ENCODE results near the gene ZBTB25.

ZBTB25 gene

GRCh38 chr14:64476438-64476837 lies 27.2 kb downstream of the ZBTB25 start:
- no peak overlapping the region for H3K27ac ChIP-seq (ENCODE audit: low read depth, low read length)
- no peaks in the 10 kb centered on the region for H3K27me3 ChIP-seq (ENCODE audit: control insufficient read depth in 1 of 2, insufficient read depth in 2 of 2, low read length in 2 of 2)
- H3K9ac ChIP-seq (ENCODE audit: low read depth in 1 of 2, low read length in 2 of 2): no peak overlapping the region
- H3K36me3 ChIP-seq (ENCODE audit: control insufficient read depth in 1 of 2, insufficient read depth in 2 of 2, low read length in 2 of 2): no peaks in the 10 kb centered on the region
- no peaks in the 10 kb centered on the region for H3K9me3 ChIP-seq (ENCODE audit: control insufficient read depth in 1 of 2, low read length in 2 of 2)
- no peak overlapping the region for H3K4me3 ChIP-seq (ENCODE audit: low read depth in 1 of 2, low read length in 2 of 2)
- peaks cover 0 to 4% of the 10 kb centered on the region in 2 donors for H3K4me1 ChIP-seq (ENCODE audit: control insufficient read depth in 1 of 2, insufficient read depth in 2 of 2, low read length in 2 of 2)

- Histone ChIP-seq H3K9me3 (ENCODE audit: control insufficient read depth in 1 of 2, low read length in 2 of 2) (no peaks in the 10 kb centered on the region), H3K36me3 (ENCODE audit: control insufficient read depth in 1 of 2, insufficient read depth in 2 of 2, low read length in 2 of 2) (no peaks in the 10 kb centered on the region), H3K4me1 (ENCODE audit: control insufficient read depth in 1 of 2, insufficient read depth in 2 of 2, low read length in 2 of 2) (peaks cover 0 to 4% of the 10 kb centered on the region in 2 donors), H3K4me3 (ENCODE audit: low read depth in 1 of 2, low read length in 2 of 2) (no peak overlapping the region), H3K27ac (ENCODE audit: low read depth, low read length) (no peak overlapping the region), H3K27me3 (ENCODE audit: control insufficient read depth in 1 of 2, insufficient read depth in 2 of 2, low read length in 2 of 2) (no peaks in the 10 kb centered on the region), H3K9ac (ENCODE audit: low read depth in 1 of 2, low read length in 2 of 2) (no peak overlapping the region)
Measured at GRCh38 chr14:64475585-64476273, 27.9 kb downstream of the ZBTB25 start.

GRCh38 chr14:64474698-64475097 lies 28.9 kb downstream of the ZBTB25 start:
- peaks cover 0 to 4% of the 10 kb centered on the region in 2 donors for H3K4me1 ChIP-seq (ENCODE audit: control insufficient read depth in 1 of 2, insufficient read depth in 2 of 2, low read length in 2 of 2)
- no peaks in the 10 kb centered on the region for H3K36me3 ChIP-seq (ENCODE audit: control insufficient read depth in 1 of 2, insufficient read depth in 2 of 2, low read length in 2 of 2)
- H3K27ac ChIP-seq (ENCODE audit: low read depth, low read length): no peak overlapping the region
- no peaks in the 10 kb centered on the region for H3K27me3 ChIP-seq (ENCODE audit: control insufficient read depth in 1 of 2, insufficient read depth in 2 of 2, low read length in 2 of 2)
- no peak overlapping the region for H3K4me3 ChIP-seq (ENCODE audit: low read depth in 1 of 2, low read length in 2 of 2)
- H3K9me3 ChIP-seq (ENCODE audit: control insufficient read depth in 1 of 2, low read length in 2 of 2): no peaks in the 10 kb centered on the region
- no peak overlapping the region for H3K9ac ChIP-seq (ENCODE audit: low read depth in 1 of 2, low read length in 2 of 2)

- no peak overlapping the region for H3K9ac ChIP-seq (ENCODE audit: low read depth in 1 of 2, low read length in 2 of 2)
- H3K27ac ChIP-seq (ENCODE audit: low read depth, low read length): no peak overlapping the region
- H3K4me1 ChIP-seq (ENCODE audit: control insufficient read depth in 1 of 2, insufficient read depth in 2 of 2, low read length in 2 of 2): peaks cover 0 to 4% of the 10 kb centered on the region in 2 donors
- no peak overlapping the region for H3K4me3 ChIP-seq (ENCODE audit: low read depth in 1 of 2, low read length in 2 of 2)
- no peaks in the 10 kb centered on the region for H3K9me3 ChIP-seq (ENCODE audit: control insufficient read depth in 1 of 2, low read length in 2 of 2)
- no peaks in the 10 kb centered on the region for H3K36me3 ChIP-seq (ENCODE audit: control insufficient read depth in 1 of 2, insufficient read depth in 2 of 2, low read length in 2 of 2)
- no peaks in the 10 kb centered on the region for H3K27me3 ChIP-seq (ENCODE audit: control insufficient read depth in 1 of 2, insufficient read depth in 2 of 2, low read length in 2 of 2)
Measured at GRCh38 chr14:64474041-64474440, 29.6 kb downstream of the ZBTB25 start.

GRCh38 chr14:64468451-64468850 lies 35.2 kb downstream of the ZBTB25 start:
- Histone ChIP-seq H3K9ac (ENCODE audit: low read depth in 1 of 2, low read length in 2 of 2) (no peak overlapping the region), H3K4me1 (ENCODE audit: control insufficient read depth in 1 of 2, insufficient read depth in 2 of 2, low read length in 2 of 2) (peaks cover 12% of the 10 kb centered on the region in 2 donors), H3K36me3 (ENCODE audit: control insufficient read depth in 1 of 2, insufficient read depth in 2 of 2, low read length in 2 of 2) (no peaks in the 10 kb centered on the region), H3K27ac (ENCODE audit: low read depth, low read length) (no peak overlapping the region), H3K9me3 (ENCODE audit: control insufficient read depth in 1 of 2, low read length in 2 of 2) (no peaks in the 10 kb centered on the region), H3K27me3 (ENCODE audit: control insufficient read depth in 1 of 2, insufficient read depth in 2 of 2, low read length in 2 of 2) (no peaks in the 10 kb centered on the region), H3K4me3 (ENCODE audit: low read depth in 1 of 2, low read length in 2 of 2) (no peak overlapping the region)

GRCh38 chr14:64467566-64467965 lies 36.1 kb downstream of the ZBTB25 start:
- no peak overlapping the region for H3K27ac ChIP-seq (ENCODE audit: low read depth, low read length)
- no peak overlapping the region for H3K4me3 ChIP-seq (ENCODE audit: low read depth in 1 of 2, low read length in 2 of 2)
- no peaks in the 10 kb centered on the region for H3K36me3 ChIP-seq (ENCODE audit: control insufficient read depth in 1 of 2, insufficient read depth in 2 of 2, low read length in 2 of 2)
- no peaks in the 10 kb centered on the region for H3K9me3 ChIP-seq (ENCODE audit: control insufficient read depth in 1 of 2, low read length in 2 of 2)
- peaks cover 12% of the 10 kb centered on the region in 2 donors for H3K4me1 ChIP-seq (ENCODE audit: control insufficient read depth in 1 of 2, insufficient read depth in 2 of 2, low read length in 2 of 2)
- H3K27me3 ChIP-seq (ENCODE audit: control insufficient read depth in 1 of 2, insufficient read depth in 2 of 2, low read length in 2 of 2): no peaks in the 10 kb centered on the region
- no peak overlapping the region for H3K9ac ChIP-seq (ENCODE audit: low read depth in 1 of 2, low read length in 2 of 2)

- Histone ChIP-seq H3K9ac (ENCODE audit: low read depth in 1 of 2, low read length in 2 of 2) (no peak overlapping the region), H3K9me3 (ENCODE audit: control insufficient read depth in 1 of 2, low read length in 2 of 2) (no peaks in the 10 kb centered on the region), H3K4me1 (ENCODE audit: control insufficient read depth in 1 of 2, insufficient read depth in 2 of 2, low read length in 2 of 2) (peaks cover 12% of the 10 kb centered on the region in 2 donors), H3K27me3 (ENCODE audit: control insufficient read depth in 1 of 2, insufficient read depth in 2 of 2, low read length in 2 of 2) (no peaks in the 10 kb centered on the region), H3K4me3 (ENCODE audit: low read depth in 1 of 2, low read length in 2 of 2) (no peak overlapping the region), H3K36me3 (ENCODE audit: control insufficient read depth in 1 of 2, insufficient read depth in 2 of 2, low read length in 2 of 2) (no peaks in the 10 kb centered on the region), H3K27ac (ENCODE audit: low read depth, low read length) (no peak overlapping the region)
Measured at GRCh38 chr14:64467101-64467500, 36.5 kb downstream of the ZBTB25 start.

GRCh38 chr14:64465831-64466554 lies 37.6 kb downstream of the ZBTB25 start:
- Histone ChIP-seq H3K27ac (ENCODE audit: low read depth, low read length) (no peak overlapping the region), H3K27me3 (ENCODE audit: control insufficient read depth in 1 of 2, insufficient read depth in 2 of 2, low read length in 2 of 2) (no peaks in the 10 kb centered on the region), H3K9me3 (ENCODE audit: control insufficient read depth in 1 of 2, low read length in 2 of 2) (no peaks in the 10 kb centered on the region), H3K4me1 (ENCODE audit: control insufficient read depth in 1 of 2, insufficient read depth in 2 of 2, low read length in 2 of 2) (peaks cover 12% of the 10 kb centered on the region in 2 donors), H3K9ac (ENCODE audit: low read depth in 1 of 2, low read length in 2 of 2) (peak overlapping the region; percentile 49 to 55), H3K4me3 (ENCODE audit: low read depth in 1 of 2, low read length in 2 of 2) (peak overlapping the region; percentile 78), H3K36me3 (ENCODE audit: control insufficient read depth in 1 of 2, insufficient read depth in 2 of 2, low read length in 2 of 2) (no peaks in the 10 kb centered on the region)

- Histone ChIP-seq H3K36me3 (ENCODE audit: control insufficient read depth in 1 of 2, insufficient read depth in 2 of 2, low read length in 2 of 2) (no peaks in the 10 kb centered on the region), H3K9ac (ENCODE audit: low read depth in 1 of 2, low read length in 2 of 2) (peak within 1 kb of the TSS; percentile 49 to 69), H3K4me1 (ENCODE audit: control insufficient read depth in 1 of 2, insufficient read depth in 2 of 2, low read length in 2 of 2) (peaks cover 12% of the 10 kb centered on the region in 2 donors), H3K4me3 (ENCODE audit: low read depth in 1 of 2, low read length in 2 of 2) (peak within 1 kb of the TSS; percentile 78), H3K27me3 (ENCODE audit: control insufficient read depth in 1 of 2, insufficient read depth in 2 of 2, low read length in 2 of 2) (no peaks in the 10 kb centered on the region), H3K9me3 (ENCODE audit: control insufficient read depth in 1 of 2, low read length in 2 of 2) (no peaks in the 10 kb centered on the region), H3K27ac (ENCODE audit: low read depth, low read length) (no peak within 1 kb of the TSS)
Measured at GRCh38 chr14:64465191-64465822, 38.3 kb downstream of the ZBTB25 start, which contains the start of gene AKAP5. Gene AKAP5, plus strand, starts transcription at chr14:64465499. Its CDS starts 2,896 bp downstream, at chr14:64468395.

GRCh38 chr14:64464651-64465050 lies 39.0 kb downstream of the ZBTB25 start:
- Histone ChIP-seq H3K9ac (ENCODE audit: low read depth in 1 of 2, low read length in 2 of 2) (peak overlapping the region; percentile 35 to 69), H3K4me3 (ENCODE audit: low read depth in 1 of 2, low read length in 2 of 2) (peak overlapping the region; percentile 67 to 78), H3K4me1 (ENCODE audit: control insufficient read depth in 1 of 2, insufficient read depth in 2 of 2, low read length in 2 of 2) (peaks cover 12% of the 10 kb centered on the region in 2 donors), H3K27ac (ENCODE audit: low read depth, low read length) (no peak overlapping the region), H3K27me3 (ENCODE audit: control insufficient read depth in 1 of 2, insufficient read depth in 2 of 2, low read length in 2 of 2) (no peaks in the 10 kb centered on the region), H3K36me3 (ENCODE audit: control insufficient read depth in 1 of 2, insufficient read depth in 2 of 2, low read length in 2 of 2) (peaks cover 3 to 6% of the 10 kb centered on the region in 2 donors), H3K9me3 (ENCODE audit: control insufficient read depth in 1 of 2, low read length in 2 of 2) (no peaks in the 10 kb centered on the region)
